GM18873 (cell line): ENCODE measurements around the gene CAMTA1.
"Not testable (repeated sequence)": the region's sequence is repeated elsewhere in the genome, so short reads cannot be mapped to it uniquely, and the experiment has no call there.

Source experiments
- ATAC-seq: cut with Tn5 transposase; IDR thresholded peaks from one replicate; pipeline ENCODE4 v1.9.1; 2021; ENCODE audit warnings: mild to moderate bottlenecking, moderate library complexity, moderate number of reproducible peaks; ENCODE audit not compliant: unreplicated experiment, low FRiP score

Gene CAMTA1

DNA sequence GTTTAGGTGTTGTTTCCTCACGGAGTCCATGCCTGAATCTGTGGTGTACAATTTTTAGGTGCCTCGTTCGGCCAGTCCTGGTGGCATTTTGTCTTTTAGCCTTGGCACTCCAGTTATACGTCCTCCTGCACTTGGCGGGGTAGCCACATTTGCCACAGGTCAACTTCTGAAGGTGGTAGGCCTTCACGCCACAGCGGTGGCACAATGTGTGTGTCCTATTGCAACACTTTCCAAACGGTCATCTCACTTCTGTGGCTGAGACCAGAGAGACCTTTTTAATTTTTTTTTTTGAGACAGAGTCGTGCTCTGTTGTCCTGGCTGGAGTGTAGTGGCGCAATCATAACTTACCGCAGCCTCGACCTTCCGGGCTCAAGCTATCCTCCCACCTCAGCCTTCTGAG is 49.1 kb downstream of the CAMTA1 start:
- no peak for ATAC-seq

DNA sequence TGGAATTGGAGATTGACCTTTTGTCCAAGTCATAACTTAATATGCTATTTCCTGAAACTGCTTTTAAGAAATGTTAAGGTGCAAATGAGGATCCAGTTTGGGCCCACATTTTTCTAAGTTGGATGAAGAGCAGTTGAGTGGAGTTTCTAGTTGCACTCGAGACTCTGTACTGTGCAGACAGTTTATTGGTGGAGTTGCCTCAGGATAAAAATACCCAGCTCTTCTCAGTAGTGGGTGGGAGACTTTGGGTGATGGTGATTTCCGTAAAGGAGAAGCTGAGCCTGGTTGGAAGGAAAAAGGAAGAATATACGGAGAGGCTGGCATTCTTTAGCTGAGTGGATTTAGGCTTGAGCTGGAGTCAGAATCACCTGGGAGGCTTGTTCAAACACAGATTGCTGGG is 49.9 kb downstream of the CAMTA1 start:
- ATAC-seq, result no peak

DNA sequence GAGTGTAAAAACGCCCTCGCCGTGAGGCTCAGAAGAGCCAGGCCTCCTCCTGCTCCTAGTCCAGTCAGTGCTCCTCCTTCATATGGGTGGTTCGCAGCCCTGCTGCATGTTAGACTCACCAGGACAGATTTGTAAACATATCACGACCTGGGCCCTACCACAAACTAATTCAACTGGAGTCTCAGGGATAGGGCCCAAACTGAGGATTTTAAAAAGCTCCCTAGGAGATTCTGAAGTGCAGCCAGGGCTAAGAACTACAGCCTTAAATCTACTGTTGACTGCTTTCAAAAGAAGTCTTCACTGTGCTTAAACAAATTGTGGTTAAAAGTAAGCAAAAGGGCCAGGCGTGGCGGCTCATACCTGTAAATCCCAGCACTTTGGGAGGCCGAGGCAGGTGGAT is 57.0 kb downstream of the CAMTA1 start:
- no peak for ATAC-seq

DNA sequence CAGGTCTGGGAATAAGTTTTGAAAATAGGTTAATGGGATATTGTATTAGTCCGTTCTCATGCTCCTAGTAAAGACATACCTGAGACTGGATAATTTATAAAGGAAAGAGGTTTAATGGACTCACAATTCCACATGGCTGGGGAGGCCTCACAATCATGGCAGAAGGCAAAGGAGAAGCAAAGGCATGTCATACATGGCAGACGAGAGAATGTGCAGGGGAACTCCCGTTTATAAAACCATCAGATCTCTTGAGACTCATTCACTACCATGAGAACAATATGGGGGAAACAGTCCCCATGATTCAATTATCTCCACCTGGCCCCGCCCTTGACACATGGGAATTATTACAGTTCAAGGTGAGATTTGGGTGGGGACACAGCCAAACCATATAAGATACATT is 60.5 kb downstream of the CAMTA1 start:
- not testable (repeated sequence) for ATAC-seq

DNA sequence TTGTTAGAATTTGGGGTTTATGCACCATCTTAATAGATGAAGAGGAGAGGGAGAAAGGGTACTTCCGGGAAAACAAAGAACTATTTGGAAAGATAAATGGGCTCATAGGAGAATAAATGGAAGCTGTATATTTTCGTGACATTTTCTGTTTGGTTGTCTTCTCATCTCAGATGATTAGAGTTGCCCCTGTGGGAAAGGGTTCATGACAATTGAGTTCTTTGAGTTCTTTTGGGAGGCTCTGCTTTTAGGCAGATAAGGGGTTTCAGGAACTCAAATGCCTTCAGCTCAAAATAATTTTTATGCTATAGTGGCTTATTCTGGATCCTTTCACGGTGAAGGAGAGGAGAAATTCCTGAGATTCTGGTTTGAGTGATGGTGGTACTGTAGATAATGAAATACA is 63.6 kb downstream of the CAMTA1 start:
- ATAC-seq, result no peak

DNA sequence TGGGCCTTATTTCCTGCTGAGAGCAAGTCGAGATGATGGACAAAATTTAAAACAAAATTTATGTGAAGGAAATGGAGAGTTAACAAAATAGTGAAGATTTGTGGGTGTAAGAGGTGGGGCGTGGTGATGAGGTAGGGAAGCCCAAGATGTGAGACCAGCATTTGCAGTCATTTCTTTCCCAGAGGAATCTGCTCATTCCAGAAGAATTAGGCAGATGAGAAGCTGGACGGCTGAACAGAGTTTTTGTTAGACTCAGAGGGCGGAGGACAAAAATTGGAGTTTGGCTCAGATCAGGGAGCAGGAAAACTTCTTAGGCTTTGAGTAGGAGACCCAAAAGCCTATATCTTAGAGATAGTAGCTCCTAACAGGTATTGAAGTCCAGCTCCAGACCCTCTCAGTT is 65.3 kb downstream of the CAMTA1 start:
- no peak for ATAC-seq

DNA sequence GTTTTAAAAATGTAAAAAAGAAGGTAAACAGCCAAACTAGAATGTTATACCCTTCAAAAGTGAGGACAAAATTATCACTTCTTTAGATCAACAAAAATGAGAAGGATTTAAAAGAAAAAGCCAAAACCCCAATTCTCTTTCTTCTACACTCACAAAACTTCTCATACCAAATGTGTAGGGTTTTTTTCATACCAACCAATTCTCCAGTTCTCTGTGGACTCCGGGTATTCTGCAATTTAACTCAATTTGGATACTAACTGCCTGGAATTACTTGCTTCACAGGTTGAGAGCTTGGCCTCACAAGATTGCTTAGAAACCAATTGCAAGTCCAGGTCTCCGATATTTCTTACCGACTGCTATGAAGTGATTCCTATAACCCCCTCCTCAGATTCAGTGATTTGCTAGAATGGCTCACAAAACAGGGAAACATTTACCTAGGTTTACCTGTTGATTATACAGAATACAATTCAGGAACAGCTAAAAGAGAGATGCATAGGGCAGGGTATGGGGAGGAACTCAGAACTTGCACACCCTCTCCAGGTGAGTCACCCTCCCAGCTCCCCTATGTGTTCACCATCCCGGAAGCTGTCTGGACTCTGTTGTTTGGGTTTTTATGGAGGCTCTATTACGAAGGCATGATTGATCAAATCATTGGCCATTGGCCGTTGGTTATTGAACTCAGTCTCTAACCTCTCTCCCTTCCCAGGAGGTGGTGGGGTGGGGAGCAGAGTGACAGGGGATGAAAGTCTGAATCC is 67.1 kb downstream of the CAMTA1 start:
- no peak for ATAC-seq

DNA sequence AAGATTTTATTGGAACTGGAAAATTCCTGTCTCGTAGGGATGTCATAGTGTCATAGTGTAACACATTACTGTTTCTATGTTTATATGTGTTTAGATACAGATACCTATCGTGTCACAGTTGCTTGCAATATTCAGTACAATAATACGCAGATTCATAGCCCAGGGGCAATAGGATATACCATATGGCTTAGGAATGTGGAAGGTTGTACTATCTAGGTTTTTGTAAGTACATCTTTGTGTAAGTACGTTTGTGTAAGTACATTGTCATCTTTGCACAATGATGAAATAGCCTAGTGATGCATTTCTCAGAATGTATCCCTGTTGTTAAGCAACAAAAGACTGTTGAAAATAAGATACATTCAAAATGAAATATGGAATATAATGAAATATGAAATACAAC is 68.9 kb downstream of the CAMTA1 start:
- no peak for ATAC-seq

DNA sequence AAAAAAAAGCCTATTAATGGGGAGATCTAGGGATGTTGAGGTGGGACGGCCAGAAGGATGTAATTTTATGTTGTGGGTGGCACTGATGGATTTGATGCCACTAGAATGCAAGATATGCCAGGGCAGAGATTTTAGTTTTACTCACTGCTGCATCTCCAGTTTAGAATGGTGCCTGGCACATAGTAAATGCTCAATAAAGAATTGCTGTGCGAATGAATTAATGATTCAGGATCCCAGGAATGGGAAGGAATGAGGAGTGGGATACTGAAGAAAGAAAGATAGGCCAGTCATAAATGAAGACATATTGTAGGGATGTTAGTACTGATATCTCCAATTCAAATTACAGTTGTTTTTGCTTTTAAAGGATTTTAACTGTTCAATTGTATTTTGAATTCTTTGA is 72.6 kb downstream of the CAMTA1 start:
- ATAC-seq, result no peak

DNA sequence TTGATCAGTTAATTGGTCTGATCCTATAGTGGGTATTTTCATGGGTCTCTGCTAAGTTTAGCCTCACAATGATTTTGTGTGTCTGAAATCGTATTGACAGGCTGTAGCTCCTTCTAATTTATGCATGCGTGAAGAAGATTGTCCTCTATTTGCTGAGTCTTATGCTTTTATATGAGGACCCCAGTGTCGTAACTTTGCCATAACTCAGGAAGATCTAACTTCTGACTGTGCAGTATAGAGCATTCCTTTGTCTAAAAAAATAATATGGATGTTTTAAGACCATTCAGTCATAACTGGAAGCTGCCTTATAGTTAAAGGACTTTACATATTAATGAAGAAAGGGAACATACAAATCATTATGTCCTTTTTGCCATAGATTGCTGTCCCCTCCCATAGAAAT is 73.3 kb downstream of the CAMTA1 start:
- no peak for ATAC-seq

DNA sequence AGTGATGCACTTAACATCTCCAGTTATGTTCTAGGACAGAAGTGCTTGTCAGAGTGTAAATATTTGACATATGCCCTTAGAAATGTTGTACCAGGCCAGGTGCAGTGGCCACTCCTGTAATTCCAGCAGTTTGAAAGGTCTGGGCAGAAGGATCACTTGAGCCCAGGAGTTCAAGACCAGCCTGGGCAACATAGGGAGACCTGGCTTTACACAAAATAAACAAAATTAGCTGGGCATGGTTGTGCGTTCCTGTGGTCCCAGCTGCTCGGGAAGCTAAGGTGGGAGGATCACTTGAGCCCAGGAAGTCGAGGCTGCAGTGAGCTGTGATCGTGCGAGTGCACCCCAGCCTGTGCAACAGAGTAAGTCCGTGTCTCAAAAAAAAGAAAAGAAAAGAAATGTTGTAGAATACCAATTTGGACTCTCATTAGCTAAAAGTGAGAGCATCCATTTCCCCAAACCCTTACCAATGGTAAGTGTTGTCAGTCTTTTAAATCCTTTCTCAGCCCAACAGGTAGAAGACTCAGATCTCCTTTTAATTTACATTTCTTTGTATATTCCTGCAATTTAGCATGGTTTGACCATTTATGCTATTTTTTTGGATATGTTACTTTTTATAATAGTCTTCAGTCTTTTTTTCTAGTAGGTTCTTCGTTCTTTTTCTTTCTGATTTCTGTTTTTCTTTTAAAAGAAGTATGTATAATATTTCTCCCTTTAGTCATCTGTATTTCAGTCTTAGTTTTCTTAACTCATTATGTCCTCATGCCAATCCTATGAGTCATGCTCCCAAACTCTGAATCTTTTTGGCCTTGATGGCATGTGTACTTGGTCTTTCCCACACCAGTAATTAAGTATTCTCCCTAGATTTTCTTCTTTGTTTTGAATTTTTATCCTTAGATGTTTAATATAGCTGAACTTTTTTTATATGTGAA is 74.4 kb downstream of the CAMTA1 start:
- no peak for ATAC-seq

DNA sequence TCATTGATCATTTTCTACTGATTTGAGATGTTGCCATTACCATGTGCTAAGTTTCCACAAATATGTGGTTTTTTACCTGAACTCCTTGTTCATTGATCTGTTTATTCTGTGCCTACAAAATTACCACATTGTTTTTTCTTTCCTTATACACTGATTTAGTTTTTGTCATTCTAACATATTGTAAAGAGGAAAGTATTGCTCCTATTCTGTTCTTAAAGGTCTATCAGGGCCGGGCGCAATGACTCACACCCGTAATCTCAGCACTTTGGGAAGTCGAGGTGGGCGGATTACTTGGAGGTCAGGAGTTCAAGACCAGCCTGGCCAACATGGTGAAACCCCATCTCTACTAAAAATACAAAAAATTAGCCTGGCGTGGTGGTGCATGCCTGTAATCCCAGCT is 75.1 kb downstream of the CAMTA1 start:
- no peak for ATAC-seq

DNA sequence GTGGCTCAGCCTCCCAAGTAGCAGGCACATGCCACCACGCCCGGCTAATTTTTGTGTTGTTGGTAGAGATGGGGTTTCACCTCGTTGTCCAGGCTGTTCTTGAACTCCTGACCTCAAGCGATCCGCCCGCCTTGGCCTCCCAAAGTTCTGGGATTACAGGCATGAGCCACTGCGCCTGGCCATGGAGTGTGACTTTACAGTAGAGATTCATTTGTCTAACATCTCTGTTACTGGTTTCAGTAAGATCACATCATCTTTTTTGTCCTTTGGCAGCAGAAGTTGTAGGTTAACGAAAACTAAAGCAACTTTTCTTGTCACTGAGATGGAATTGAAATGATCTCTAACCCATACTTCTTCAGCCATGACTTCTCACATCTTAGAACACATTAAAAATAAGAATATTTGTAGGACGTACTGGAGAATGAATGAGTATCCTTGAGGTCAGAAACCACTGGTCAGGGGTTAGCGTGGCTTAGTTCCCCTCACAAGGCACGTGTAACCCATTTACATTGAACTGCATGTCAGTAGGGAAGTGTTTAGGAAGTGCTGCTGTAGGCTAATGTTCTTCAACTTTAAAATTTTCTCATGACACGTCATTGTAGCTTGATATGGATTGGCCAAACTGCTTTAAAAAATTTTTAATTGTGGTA is 75.9 kb downstream of the CAMTA1 start:
- ATAC-seq, result peak; percentile 14

DNA sequence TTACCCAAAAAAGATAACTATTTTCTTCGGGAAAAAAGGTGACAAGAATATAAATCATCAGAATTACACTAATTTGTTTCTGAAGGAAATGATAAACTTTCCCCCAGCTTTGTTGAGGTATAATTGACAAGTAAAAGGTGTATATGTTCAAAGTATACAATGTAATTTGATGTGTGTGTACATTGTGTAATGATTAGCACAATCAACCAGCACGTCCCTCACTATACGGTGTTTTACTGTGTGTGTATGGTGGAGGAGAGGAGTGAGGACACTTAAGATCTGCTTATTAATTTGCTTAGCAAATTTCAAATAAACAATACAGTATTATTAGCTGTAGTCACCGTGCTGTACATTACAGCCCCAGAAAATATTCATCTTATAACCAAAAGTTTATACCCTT is 77.7 kb downstream of the CAMTA1 start:
- ATAC-seq, result no peak

DNA sequence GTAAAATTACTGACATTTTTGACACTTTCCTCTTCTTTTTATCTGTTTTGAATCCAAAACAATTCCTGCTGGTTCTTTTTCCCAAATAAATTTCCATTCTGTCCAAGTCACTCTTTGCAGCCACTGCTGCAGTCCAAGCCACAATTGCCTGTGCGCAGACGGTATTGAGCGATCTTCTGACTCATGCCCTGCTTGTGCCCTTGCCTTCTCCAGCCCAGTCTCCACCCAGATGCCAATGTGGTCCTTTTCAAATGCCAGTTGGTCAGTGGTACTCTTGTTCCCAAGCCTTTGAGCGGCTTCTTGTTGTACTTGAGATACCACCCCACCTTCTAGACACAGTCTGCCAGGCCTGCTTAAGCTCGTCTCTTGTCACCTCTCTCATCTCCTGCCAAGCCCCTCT is 78.9 kb downstream of the CAMTA1 start:
- no peak for ATAC-seq

DNA sequence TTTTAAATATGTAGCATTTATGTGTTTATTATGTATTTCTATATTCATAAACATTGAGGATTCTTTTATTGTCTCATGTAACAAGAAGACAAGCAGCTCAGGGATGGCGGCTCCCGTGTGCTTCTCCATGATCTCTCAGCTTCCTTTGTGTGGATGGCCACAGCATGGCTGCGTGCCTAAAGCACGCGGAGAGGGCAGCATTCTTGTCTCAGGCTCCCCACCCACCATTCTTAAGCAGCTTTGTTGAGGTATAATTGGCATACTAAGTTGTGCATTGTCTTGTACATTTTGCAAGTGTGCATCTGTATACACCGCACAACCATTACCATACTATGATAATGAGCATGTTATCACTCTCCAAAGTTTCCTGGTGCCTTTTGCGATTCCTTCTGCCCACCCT is 81.6 kb downstream of the CAMTA1 start:
- ATAC-seq, result no peak

DNA sequence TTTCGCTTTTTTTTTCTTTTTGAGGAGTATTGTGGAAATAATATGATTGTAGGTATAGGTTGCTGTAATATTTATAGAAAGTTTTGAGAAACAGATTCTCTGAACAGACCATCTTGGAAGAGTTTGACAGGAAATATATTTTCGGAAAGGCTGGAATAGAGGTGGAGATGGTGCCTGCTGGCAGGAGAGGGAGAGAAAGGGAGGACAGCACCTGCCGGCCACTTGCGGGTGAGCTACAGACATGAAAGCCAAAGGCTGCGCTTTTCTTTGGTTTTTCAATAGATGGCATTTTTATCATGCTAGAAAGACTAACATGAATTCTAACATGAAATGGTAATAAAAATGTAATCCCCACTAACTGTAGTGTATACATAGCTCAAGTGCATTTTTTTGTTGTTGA is 82.1 kb downstream of the CAMTA1 start:
- ATAC-seq, result no peak

DNA sequence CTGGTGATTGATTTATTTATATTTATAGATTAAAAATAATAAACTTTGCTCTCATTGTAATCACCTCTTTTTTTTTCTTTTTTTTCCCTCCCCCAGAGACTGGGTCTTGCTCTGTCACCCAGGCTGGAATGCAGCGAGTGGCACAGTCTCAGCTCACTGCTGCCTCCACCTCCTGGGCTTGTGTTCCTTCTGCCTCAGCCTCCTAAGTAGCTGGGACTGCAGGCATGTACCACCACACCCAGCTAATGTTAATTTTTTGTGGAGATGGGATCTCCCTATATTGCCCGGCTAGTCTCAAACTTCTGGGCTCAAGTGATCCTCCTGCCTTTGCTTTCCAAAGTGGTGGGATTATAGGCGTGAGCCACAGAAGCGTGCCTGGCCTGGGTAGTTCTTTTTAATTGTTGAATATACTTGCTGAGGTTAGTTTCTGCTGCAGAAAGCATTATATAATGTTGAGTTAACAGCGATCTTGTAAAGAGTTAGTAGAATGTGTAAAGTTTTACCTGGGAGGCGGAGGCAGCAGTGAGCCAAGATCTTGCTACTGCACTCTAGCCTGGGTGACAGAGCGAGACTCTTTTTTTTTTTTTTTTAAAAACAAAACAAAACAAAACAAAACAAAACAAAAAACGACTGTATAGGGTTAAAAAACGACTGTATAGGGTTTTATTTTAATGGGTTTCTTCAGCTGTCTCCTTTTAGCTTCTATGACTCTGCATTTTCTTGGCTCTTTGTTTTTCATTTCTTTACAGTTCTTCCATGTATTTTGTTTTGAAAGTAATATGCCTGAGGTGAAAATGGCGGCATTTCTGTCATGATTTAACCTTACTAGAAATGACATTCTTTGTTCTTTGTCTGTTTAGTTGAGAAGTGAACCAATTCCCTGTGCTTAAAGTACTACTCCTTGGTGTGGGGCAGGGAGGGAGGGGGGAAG is 82.7 kb downstream of the CAMTA1 start:
- no peak for ATAC-seq

DNA sequence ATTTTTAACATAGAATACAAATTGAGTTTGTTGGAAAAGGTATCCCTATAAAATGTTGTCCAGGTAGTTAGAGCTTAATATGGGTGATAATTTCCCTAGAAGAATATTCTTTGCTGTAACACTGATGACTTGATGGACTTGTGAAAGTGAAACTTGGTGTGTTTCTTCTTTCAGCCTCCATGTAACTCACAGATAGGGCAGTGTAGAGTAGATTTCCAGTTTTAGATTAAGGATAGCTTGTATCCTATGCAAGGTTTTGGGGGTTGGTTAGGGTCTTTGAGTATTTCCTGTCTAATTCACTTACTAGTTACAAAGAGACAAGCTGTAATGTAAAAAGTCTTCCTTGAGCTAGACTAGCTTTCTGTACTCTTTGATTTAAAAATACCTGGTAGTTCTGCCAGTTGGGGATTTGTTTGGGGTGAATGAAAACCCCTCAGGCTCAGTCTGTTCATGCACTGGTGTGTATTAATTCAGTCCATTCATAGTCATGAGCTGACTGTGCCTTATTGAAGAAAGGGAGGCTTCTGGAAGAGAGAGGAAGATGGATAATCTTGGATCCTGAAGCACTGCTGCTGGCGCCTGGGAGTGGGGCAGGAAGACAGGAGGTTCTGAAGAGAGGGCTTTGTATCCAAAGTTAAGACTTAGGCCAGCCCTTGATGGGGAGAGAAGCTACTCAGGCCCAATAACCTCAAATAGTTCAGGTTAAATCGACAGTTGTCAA is 83.6 kb downstream of the CAMTA1 start:
- no peak for ATAC-seq

DNA sequence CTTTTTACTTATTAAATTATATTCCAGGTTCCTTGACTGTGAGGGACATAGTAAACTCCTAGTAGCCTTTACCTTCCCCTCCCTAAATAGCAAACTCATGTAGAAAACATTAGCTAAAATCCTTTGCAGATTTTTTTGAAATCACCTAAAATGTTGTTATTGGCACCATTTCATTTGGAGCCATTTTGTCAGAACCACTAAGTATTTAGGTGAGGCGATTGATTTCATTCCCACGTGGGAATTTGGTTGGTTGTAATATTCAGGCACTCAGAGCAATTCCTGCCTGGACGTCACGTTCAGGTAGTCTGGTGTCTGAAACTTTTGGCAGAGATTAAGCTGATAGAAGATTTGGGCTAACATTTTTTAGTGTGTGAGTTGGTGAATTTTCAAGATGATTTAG is 84.3 kb downstream of the CAMTA1 start:
- no peak for ATAC-seq
